ENCODE results near the gene EXOSC2. TPM values are rescaled to one million over a fixed set of nuclear protein-coding genes. Genes with fewer than 3 reads are reported as not detected.

EXOSC2 gene
- total RNA-seq, 2 experiments from 2014 or later = 96.4 to 101 TPM

DNA sequence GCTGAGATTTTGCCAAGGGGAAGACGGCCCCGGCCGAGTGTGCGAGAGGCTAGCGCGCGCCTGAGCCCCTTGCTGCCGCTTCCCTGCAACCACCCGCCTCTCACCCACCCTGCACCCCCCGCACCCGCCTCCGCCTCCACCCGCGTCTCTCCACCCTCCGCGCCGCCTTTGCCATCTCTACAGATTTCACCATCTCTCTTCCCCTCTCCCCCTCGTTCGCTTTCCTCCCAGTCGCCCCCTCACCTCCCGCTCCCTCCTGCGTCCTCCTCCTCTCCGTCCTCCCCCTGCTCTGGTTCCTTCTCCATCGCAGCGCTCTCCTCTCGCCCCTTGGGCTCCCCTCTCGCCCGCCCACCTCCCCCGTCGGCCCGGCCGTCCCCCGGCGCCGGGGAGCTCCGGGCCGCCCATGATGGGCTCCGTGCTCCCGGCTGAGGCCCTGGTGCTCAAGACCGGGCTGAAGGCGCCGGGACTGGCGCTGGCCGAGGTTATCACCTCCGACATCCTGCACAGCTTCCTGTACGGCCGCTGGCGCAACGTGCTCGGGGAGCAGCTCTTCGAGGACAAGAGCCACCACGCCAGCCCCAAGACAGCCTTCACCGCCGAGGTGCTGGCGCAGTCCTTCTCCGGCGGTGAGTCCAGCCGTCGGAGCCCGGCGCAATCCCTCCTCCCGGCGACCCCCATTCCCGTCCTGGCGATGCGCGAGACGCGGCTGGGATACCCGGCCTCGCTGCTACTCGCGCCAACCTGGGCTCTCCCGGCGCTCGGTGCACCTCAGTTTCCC, 29.1 kb upstream of the EXOSC2 start, which contains the start of gene PRDM12:
Gene PRDM12 (plus strand): TSS at position 344 of the 778 bp plus-strand sequence. CDS start 60 bp downstream, at position 404.
- peaks cover 90% of the 10 kb centered on the region for H3K27me3 Mint-ChIP-seq
- peaks cover 14% of the 10 kb centered on the region for H3K4me1 Mint-ChIP-seq
- peak within 1 kb of the TSS; percentile 48 for H3K4me3 Mint-ChIP-seq
- H3K27ac Mint-ChIP-seq = no peak within 1 kb of the TSS
- no peaks in the 10 kb centered on the region for H3K36me3 Mint-ChIP-seq
- no peaks in the 10 kb centered on the region for H3K9me3 Mint-ChIP-seq
- DNase-seq = no peak

DNA sequence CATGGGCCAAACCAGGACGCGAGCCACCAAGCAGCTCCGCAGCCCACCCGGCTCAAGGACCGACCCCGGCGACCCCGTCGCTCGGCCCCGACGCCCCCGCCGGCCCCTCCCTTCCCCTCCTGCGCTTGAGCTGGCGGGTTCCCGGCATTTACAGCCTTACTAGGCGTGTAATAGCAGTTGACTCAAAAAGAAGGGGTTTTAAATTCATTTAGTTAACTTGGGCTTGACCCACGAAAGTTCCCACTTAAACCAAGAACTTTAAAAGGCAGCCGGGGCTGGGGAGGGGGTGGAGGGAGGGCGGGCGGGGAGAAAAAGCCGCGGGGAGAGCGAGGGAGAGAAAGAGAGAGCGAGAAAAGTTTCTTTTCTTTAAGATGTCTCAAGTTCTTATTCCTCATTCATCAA, 28.6 kb upstream of the EXOSC2 start:
- Mint-ChIP-seq H3K36me3 (no peaks in the 10 kb centered on the region), H3K27me3 (peaks cover 84% of the 10 kb centered on the region), H3K4me3 (peak overlapping the region; percentile 48), H3K4me1 (peaks cover 12% of the 10 kb centered on the region), H3K9me3 (no peaks in the 10 kb centered on the region), H3K27ac (no peak overlapping the region)
- DNase-seq = no peak

DNA sequence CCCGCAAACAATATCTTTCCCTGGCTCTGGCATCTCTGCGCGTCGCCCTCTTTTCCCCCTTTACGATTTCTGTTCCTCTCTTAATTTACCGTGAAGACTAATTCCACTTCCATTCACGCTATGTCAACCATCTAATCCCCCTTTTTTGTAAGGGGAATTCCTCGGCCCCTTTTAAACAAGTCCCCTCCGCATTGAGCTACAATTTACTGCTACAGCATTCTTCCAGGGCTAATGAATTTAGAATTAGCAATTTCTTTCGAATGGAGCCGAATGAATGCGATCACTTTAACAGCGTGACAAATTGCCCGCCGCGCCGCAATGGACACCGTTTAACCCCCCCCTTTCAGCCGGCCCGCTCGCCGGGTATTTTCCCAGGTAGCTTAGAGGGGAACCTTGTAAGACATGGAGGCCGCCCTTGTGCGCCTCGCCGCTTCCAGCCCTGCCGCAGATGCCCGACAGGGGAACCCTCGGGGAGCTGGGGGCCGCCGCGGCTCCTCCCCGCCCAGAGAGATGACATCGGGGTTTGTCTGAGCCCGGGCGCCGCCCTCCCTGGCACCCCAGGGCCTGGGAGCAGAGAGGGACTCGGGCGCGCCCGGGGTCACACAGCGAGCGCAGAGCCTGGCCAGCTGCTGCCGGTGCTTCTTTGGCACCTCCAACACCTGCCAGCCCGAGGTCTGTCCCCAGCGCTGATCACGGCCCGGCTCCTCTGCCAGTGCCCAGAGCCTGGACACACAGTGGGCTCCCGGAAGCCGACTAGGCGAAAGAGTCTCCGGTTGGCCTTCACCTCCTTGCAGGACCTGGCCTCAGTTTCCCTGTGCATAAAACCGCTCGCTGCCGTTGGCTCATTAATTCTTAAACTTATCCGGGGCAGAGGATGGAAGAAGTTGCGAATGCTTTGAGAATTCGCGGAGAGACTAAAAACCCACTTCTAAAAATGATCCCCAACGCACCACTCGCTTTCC, 27.9 kb upstream of the EXOSC2 start:
- DNase-seq = no peak
- Mint-ChIP-seq H3K4me3 (peak overlapping the region; percentile 48), H3K4me1 (peaks cover 12% of the 10 kb centered on the region), H3K27me3 (peaks cover 80% of the 10 kb centered on the region), H3K27ac (no peak overlapping the region), H3K36me3 (no peaks in the 10 kb centered on the region), H3K9me3 (no peaks in the 10 kb centered on the region)

DNA sequence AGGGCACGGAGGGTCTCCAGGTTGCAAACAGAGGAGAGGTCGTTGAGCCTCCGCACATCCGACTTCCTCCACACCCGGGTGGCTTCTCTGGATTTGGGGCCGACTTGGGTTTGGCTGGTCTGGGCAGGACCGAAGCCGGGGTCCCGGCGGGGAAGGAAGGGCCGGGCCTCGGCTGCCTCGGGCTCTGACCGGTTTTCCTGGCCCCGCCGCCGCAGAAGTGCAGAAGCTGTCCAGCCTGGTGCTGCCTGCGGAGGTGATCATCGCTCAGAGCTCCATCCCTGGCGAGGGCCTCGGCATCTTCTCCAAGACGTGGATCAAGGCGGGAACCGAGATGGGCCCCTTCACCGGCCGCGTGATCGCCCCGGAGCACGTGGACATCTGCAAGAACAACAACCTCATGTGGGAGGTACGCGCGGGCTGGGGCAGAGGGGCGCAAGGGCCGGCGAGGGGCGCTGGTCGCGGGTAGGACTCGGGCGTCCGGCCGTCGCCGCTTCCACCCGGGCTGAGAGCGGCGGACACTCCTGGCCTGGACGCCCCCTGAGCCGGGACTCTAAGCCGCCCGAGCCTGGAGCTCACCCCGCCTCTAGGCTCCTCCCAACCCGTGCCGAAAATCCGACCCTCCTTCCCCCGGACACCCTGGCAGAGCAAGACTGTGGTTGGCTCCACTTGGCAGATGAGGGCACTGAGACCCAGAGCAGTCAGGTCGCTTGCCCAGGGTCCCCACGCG, 27.0 kb upstream of the EXOSC2 start:
- Mint-ChIP-seq H3K36me3 (no peaks in the 10 kb centered on the region), H3K27ac (no peak overlapping the region), H3K4me3 (no peak overlapping the region), H3K4me1 (peaks cover 12% of the 10 kb centered on the region), H3K27me3 (peaks cover 73% of the 10 kb centered on the region), H3K9me3 (no peaks in the 10 kb centered on the region)
- no peak for DNase-seq

DNA sequence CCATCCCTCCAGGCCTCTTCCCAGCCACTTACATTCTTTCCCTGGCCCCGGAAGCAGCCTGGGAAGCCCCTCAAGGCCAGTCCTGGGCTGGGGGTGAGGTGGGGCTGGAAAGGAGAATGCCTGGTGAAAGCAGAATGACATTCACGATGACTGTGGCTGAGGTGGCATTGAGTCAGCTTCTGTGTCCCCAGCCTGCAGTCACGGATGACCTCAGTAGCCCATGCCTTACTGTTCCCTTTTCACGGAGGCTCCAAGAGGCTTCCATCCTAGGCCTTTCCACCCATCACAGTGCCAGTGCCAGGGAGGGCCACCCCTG, 26.5 kb upstream of the EXOSC2 start:
- H3K27ac Mint-ChIP-seq = no peak overlapping the region
- H3K27me3 Mint-ChIP-seq = peaks cover 68% of the 10 kb centered on the region
- no peaks in the 10 kb centered on the region for H3K9me3 Mint-ChIP-seq
- H3K4me1 Mint-ChIP-seq = peaks cover 9% of the 10 kb centered on the region
- H3K36me3 Mint-ChIP-seq = no peaks in the 10 kb centered on the region
- no peak overlapping the region for H3K4me3 Mint-ChIP-seq
- DNase-seq = no peak

DNA sequence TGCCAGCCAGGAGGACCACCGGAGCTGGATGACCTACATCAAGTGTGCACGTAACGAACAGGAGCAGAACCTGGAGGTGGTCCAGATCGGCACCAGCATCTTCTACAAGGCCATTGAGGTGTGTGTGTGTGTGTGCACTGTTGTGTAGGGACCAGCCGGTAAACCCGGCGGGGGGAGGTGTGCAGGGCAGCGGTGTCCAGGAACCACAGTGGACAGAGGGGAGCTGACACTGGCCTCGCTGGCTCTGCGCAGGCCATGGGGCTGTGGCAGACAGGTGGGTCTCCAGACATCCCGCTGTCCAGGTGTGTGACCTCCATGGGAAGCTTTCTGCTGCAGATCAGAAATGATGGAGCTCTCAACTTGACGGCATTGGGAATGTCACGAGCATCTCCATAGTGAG, 25.4 kb upstream of the EXOSC2 start:
- Mint-ChIP-seq H3K4me1 (peaks cover 4% of the 10 kb centered on the region), H3K27ac (no peak overlapping the region)
- DNase-seq = no peak

DNA sequence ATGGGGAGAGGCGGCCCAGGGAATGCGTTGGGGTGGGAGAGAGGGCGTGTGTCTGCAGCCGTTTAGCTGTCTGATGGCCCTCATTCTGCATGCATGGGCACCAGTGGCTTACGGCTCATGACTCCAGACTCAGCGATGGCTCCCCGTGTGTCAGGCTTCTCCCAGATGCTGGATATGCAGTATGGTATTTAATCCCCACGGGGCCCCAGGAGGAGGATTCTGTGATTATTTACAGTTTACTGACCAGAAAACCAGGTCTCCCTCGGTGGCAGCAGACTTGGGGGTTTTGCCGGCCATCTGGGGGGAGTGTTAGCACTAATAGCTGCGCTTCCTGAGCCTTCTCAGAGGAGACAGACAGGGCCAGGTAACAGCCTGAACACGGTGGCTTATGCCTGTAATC, 24.9 kb upstream of the EXOSC2 start:
- Mint-ChIP-seq H3K27ac (no peak overlapping the region), H3K4me1 (peaks cover 4% of the 10 kb centered on the region), H3K4me3 (no peak overlapping the region), H3K27me3 (peaks cover 52% of the 10 kb centered on the region), H3K9me3 (no peaks in the 10 kb centered on the region), H3K36me3 (no peaks in the 10 kb centered on the region)
- no peak for DNase-seq

More for the DNA sequence above, 25.4 kb upstream of the EXOSC2 start:
- H3K9me3 Mint-ChIP-seq = no peaks in the 10 kb centered on the region
- H3K36me3 Mint-ChIP-seq = no peaks in the 10 kb centered on the region
- H3K4me3 Mint-ChIP-seq = no peak overlapping the region
- peaks cover 57% of the 10 kb centered on the region for H3K27me3 Mint-ChIP-seq

DNA sequence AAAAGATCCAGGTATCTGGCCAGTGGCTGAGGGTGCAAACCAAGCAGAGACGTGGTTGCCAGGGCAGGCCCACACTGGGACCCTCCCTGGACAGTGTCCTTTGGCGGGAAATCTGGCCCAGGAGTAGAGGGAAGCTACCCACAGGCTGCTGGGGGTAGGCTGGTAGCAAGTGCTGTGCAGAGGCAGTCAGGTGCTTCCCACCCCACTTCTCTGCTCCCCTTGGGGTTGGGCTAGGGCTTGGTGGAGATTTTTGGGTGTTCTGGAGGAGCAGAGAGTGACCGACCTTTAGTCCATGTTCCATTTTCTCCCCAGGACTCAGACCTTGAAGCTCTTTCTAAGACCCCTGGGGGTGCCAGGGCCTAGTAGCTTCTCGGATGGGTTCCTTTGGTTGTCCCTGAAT, 23.6 kb upstream of the EXOSC2 start:
- H3K4me1 Mint-ChIP-seq = peaks cover 4% of the 10 kb centered on the region
- peaks cover 39% of the 10 kb centered on the region for H3K27me3 Mint-ChIP-seq
- no peak overlapping the region for H3K4me3 Mint-ChIP-seq
- H3K27ac Mint-ChIP-seq = no peak overlapping the region
- no peaks in the 10 kb centered on the region for H3K9me3 Mint-ChIP-seq
- DNase-seq = no peak
- no peaks in the 10 kb centered on the region for H3K36me3 Mint-ChIP-seq

DNA sequence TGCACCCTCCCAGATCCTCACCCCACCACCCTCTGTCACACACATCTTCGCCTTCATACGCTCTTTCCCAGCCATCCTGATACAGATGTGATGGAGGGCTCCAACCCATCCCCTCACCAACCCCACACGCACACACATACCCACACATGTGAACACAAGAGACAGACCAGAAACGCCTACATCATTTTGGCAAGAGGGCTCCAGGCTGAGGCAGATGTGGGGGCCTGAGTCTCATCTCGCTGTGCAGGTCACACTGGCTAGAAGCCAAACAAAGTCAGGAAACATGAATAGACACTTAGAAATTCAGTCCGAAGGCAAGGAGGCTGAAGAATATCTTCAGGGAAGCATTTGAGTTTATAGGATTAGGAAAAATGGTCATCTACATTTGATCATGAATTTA, 22.9 kb upstream of the EXOSC2 start:
- Mint-ChIP-seq H3K4me1 (no peaks in the 10 kb centered on the region), H3K9me3 (no peaks in the 10 kb centered on the region), H3K36me3 (no peaks in the 10 kb centered on the region), H3K27ac (no peak overlapping the region), H3K27me3 (peaks cover 32% of the 10 kb centered on the region), H3K4me3 (no peak overlapping the region)
- DNase-seq = no peak

DNA sequence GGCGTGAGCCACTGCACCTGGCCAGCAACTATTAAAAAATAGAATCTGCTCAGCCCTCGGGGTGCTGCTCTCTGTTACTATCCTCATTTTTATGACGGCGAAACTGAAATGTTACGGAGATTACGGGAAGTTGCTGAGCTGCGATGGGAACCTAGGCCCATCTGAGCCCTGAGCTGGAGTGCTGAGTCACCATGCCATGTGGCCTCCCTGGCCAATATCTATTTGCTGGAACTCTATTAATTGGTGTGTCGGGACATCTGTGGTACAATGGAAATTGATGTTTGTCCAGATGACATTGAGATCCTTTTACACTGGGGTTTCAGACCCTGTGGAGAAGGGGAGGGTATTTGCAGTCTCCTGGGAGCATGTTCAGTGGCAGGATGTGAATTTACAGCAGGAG, 21.1 kb upstream of the EXOSC2 start:
- no peak for DNase-seq
- Mint-ChIP-seq H3K4me1 (no peaks in the 10 kb centered on the region), H3K27ac (no peak overlapping the region), H3K9me3 (no peaks in the 10 kb centered on the region), H3K4me3 (no peak overlapping the region), H3K36me3 (no peaks in the 10 kb centered on the region), H3K27me3 (peaks cover 14% of the 10 kb centered on the region)

DNA sequence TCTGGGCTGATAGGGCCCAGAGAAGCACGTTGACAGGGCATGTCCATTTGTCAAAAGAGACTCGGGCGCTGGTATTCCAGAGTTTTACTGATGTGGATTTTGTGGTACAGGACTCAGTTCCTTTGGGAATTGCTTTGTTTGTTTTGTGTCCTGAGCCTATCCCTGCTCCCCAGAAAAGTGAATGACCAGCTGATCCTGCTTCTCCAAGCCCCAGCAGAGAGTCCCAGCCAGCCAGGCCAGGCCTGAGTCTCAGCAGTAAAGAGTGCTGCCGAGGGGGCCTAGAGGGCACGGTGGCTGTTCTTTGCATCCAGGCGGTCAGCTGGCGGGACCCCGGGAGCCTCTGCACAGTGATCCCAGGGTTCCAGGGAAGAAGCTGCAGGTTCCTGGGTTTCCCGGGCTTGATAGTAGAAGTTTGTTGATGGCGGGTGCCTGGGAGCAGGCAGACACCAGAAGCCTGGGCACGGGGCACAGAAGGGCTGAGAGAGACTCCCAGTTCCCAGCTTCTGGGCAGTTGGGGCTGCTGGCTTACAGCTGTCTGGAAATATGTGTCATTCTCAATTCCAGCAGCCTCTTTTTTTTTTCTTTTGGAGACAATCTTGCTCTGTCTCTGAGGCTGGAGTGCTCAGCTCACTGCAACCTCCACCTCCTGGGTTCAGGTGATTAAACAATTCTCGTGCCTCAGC, 20.5 kb upstream of the EXOSC2 start:
- H3K4me1 Mint-ChIP-seq = no peaks in the 10 kb centered on the region
- no peaks in the 10 kb centered on the region for H3K9me3 Mint-ChIP-seq
- H3K27me3 Mint-ChIP-seq = peaks cover 10% of the 10 kb centered on the region
- no peak overlapping the region for H3K4me3 Mint-ChIP-seq
- no peaks in the 10 kb centered on the region for H3K36me3 Mint-ChIP-seq
- H3K27ac Mint-ChIP-seq = no peak overlapping the region
- DNase-seq = no peak

DNA sequence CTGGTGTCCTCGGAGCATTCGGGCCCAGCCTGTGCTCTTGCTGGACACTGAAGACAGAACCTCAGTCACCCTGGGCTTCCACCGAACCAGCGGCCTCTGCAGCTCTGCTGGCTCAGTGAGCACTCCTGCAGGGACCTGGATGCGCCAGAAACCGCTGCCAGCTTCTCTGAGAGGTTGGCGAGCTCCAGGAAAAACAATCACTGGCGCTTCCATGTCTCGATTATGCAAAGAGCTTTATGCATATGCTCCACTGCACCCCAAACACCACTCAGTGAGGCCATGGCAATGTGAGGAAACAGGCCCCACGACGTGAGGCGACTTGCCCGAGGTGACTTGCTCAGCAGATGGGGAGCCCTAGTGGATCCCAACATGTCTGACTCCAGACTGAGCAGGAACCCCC, 18.2 kb upstream of the EXOSC2 start:
- no peaks in the 10 kb centered on the region for H3K9me3 Mint-ChIP-seq
- no peak overlapping the region for H3K4me3 Mint-ChIP-seq
- H3K27me3 Mint-ChIP-seq = peaks cover 13% of the 10 kb centered on the region
- no peak for DNase-seq
- H3K27ac Mint-ChIP-seq = no peak overlapping the region
- no peaks in the 10 kb centered on the region for H3K36me3 Mint-ChIP-seq
- H3K4me1 Mint-ChIP-seq = no peaks in the 10 kb centered on the region

DNA sequence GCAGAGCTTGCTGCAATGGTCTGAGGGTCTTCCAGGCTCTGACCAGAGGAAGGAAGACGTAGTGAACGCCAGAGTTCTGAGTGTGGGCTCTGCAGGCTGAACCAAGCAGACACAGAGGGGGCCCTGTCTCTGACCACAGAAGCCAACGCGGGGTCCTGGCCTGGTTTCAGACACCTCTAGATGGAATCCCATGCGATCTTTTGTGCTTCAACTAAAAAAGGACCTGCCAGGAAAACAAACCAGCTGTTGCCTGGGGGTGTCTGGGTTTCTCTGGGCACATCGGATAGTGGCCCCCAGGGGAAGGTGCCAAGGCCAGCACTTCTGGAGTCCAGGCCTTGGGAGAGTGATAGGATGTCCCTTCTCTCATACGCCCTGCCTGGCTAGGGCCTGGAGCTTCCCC, 16.3 kb upstream of the EXOSC2 start:
- H3K9me3 Mint-ChIP-seq = no peaks in the 10 kb centered on the region
- no peaks in the 10 kb centered on the region for H3K36me3 Mint-ChIP-seq
- H3K27me3 Mint-ChIP-seq = peaks cover 17% of the 10 kb centered on the region
- H3K4me1 Mint-ChIP-seq = peaks cover 3% of the 10 kb centered on the region
- H3K4me3 Mint-ChIP-seq = no peak overlapping the region
- H3K27ac Mint-ChIP-seq = no peak overlapping the region
- DNase-seq = no peak

DNA sequence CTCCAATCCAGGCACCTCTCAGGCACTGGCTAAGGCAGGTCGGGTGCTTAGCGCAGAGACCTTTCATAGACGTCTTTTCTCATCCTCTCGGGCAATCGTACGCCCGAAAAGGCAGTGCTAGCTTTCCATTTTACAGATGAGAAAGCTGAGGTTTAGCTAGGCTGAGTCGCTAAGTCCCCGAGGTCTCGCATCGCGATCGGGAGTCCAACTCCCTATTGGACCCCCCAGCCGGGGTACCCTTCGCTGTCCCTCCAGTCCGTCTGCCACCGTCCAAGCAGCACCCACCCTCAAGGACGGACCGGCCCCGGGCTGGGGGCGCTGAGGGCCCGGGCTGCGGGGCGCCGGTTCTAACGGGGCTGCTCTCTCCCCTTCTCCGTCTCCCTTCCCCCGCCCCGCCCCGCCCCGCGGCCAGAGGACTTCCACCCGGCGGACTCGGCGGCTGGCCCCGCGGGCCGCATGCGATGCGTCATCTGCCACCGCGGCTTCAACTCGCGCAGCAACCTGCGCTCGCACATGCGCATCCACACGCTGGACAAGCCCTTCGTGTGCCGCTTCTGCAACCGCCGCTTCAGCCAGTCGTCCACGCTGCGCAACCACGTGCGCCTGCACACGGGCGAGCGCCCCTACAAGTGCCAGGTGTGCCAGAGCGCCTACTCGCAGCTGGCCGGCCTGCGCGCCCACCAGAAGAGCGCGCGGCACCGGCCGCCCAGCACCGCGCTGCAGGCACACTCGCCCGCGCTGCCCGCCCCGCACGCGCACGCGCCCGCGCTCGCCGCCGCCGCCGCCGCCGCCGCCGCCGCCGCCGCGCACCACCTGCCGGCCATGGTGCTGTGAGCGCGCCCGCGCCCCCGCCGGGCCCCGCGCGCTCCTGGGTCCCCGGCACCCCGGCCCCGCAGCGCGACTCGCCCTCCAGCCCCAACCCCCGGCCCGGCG, 12.5 kb upstream of the EXOSC2 start:
- Mint-ChIP-seq H3K9me3 (no peaks in the 10 kb centered on the region), H3K36me3 (no peaks in the 10 kb centered on the region), H3K27ac (no peak overlapping the region), H3K4me1 (peaks cover 6% of the 10 kb centered on the region), H3K4me3 (peak overlapping the region; percentile 80), H3K27me3 (peaks cover 20% of the 10 kb centered on the region)
- peak; percentile 71 for DNase-seq
